Loucy (cell line): Measurements from ENCODE around the gene EPN1.

Source experiments
- CTCF ChIP-seq: fragments of 200-600 bp; sonication (generic); conservative IDR thresholded peaks from 2 replicates; pipeline ENCODE4 v1.5.1; 2014; ENCODE audit warnings: mild to moderate bottlenecking, antibody characterized with exemption, low read length
- EZH2phosphoT487 ChIP-seq: fragments of 200-600 bp; IDR thresholded peaks from 2 replicates; pipeline ENCODE4 v1.6.1; 2018; ENCODE audit warnings: antibody characterized with exemption, mild to moderate bottlenecking, moderate library complexity, borderline replicate concordance

GRCh38 chr19:55716531-55716930, 41.5 kb downstream of the EPN1 start:
- TF ChIP-seq EZH2phosphoT487 (no peak), CTCF (no peak)
